Testis (tissue), 3 donors: ENCODE measurements around the gene CCDC97. TPM values are rescaled to one million over a fixed set of nuclear protein-coding genes. Genes with fewer than 3 reads are reported as not detected.

Experiments
- DNase-seq: peaks from one replicate; pipeline ENCODE4 v3.0.0-alpha.2; 2019
- H3K27ac ChIP-seq, 2 donors: fragments of 200-600 bp; sonication (generic); one replicate each; pipeline ENCODE4 v1.5.1; 2019
- H3K27me3 ChIP-seq: fragments of 200-600 bp; sonication (generic); one replicate; pipeline ENCODE4 v1.5.1; 2019
- H3K36me3 ChIP-seq: fragments of 200-600 bp; sonication (generic); one replicate; pipeline ENCODE4 v1.5.1; 2017; ENCODE audit warnings: low read depth; ENCODE audit errors: missing control alignments
- H3K4me1 ChIP-seq: fragments of 200-600 bp; sonication (generic); one replicate; pipeline ENCODE4 v1.5.1; 2019
- H3K4me3 ChIP-seq, 2 donors: fragments of 200-600 bp; sonication (generic); one replicate each; pipeline ENCODE4 v1.5.1; 2017 to 2019
- H3K9me3 ChIP-seq: fragments of 200-600 bp; sonication (generic); one replicate; pipeline ENCODE4 v1.5.1; 2017
- CTCF ChIP-seq, 3 experiments: fragments of 450-650 bp in 2 of 3; fragments of 200-600 bp in 1 of 3; sonication (generic) in 1 of 3; IDR thresholded peaks; one replicate each; pipeline ENCODE4 v1.5.1; 2016 to 2019; ENCODE audit warnings: antibody characterized with exemption in 3 of 3, mild to moderate bottlenecking in 2 of 3, moderate library complexity in 1 of 3
- POLR2A ChIP-seq: fragments of 450-650 bp; IDR thresholded peaks from one replicate; pipeline ENCODE4 v1.6.1; 2017; ENCODE audit warnings: antibody characterized with exemption, mild to moderate bottlenecking, moderate library complexity
- WGBS, 2 donors: methylation state at CpG; one replicate each; pipeline ENCODE4 v1.1.5; 2018; 5-methylcytosine and 5-hydroxymethylcytosine counted together
- intact Hi-C: fragments of 100-400 bp; cut with DNase I; formaldehyde crosslinking; loops from one replicate; pipeline ENCODE4 v1.15.1; 2023; ENCODE audit warnings: low total_unique reads
- polyA plus RNA-seq: library from polyadenylated mRNA; stranded (reverse); fragments of 350-450 nt; fragmentation: Illumina TruSeq; extraction: RNeasy Lipid Tissue Mini Kit (QIAGEN cat#74804); gene quantifications from one replicate; pipeline ENCODE4 v1.2.3, GENCODE V29; 2014; ENCODE audit warnings: low read depth, low replicate concordance; ENCODE audit not compliant: insufficient read depth
- total RNA-seq, 2 donors: library from RNA; depleted of rRNA; stranded (reverse); fragments of >200 nt; gene quantifications; one replicate each; pipeline ENCODE4 v1.2.3, GENCODE V29; 2016

Gene CCDC97
- total and polyA plus RNA-seq, 3 donors from 2014 or later, result 36.2 to 57.8 (median 40.2) TPM

GRCh38 chr19:41320185-41320518 is 10.2 kb downstream of the CCDC97 start:
- DNase-seq, result no peak
- WGBS, 2 donors, result 65 to 71% methylated on average over 7 to 11 of the region's 11 CpGs
- H3K4me1 ChIP-seq, result peaks cover 44% of the 10 kb centered on the region
- TF ChIP-seq CTCF (IDR thresholded peaks at IDR 0.05), result no peak
- no peak for TF ChIP-seq POLR2A
- no peak overlapping the region for H3K27ac ChIP-seq
- no peaks in the 10 kb centered on the region for H3K9me3 ChIP-seq
- intact Hi-C loops, result no loop called here
- H3K36me3 ChIP-seq, result no peaks in the 10 kb centered on the region
- H3K27me3 ChIP-seq, result no peaks in the 10 kb centered on the region
- H3K4me3 ChIP-seq, result no peak overlapping the region

GRCh38 chr19:41320568-41320967 is 10.6 kb downstream of the CCDC97 start:
- WGBS, 2 donors, result 88 to 89% methylated on average over 3 to 4 of the region's 4 CpGs
- Histone ChIP-seq H3K4me3 (no peak overlapping the region), H3K36me3 (no peaks in the 10 kb centered on the region), H3K4me1 (peaks cover 48% of the 10 kb centered on the region), H3K27ac (no peak overlapping the region), H3K27me3 (no peaks in the 10 kb centered on the region), H3K9me3 (no peaks in the 10 kb centered on the region)
- TF ChIP-seq POLR2A (no peak), CTCF (IDR thresholded peaks at IDR 0.05) (no peak)
- DNase-seq, result no peak
- intact Hi-C loops, result no loop called here

- peaks cover 55% of the 10 kb centered on the region for H3K4me1 ChIP-seq
- no peak overlapping the region for H3K4me3 ChIP-seq
- TF ChIP-seq CTCF (IDR thresholded peaks at IDR 0.05), result no peak
- no peak for TF ChIP-seq POLR2A
These were observed 11.2 kb downstream of the CCDC97 start for GRCh38 chr19:41321204-41321599.

GRCh38 chr19:41321600-41322270 is 11.8 kb downstream of the CCDC97 start:
- H3K4me1 ChIP-seq, result peaks cover 57% of the 10 kb centered on the region
- H3K36me3 ChIP-seq, result no peaks in the 10 kb centered on the region
- H3K27me3 ChIP-seq, result no peaks in the 10 kb centered on the region
- 58 to 61% methylated on average over 10 of the region's 10 CpGs for WGBS, 2 donors
- H3K27ac ChIP-seq, result peak overlapping the region; percentile 84 to 88
- H3K9me3 ChIP-seq, result no peaks in the 10 kb centered on the region
- TF ChIP-seq CTCF (IDR thresholded peaks at IDR 0.05), result peak; percentile 43 to 68 (median 61)
- TF ChIP-seq POLR2A, result no peak
- no peak overlapping the region for H3K4me3 ChIP-seq
- intact Hi-C loops, result no loop called here
- peak; percentile 60 for DNase-seq

More at GRCh38 chr19:41321204-41321599, 11.2 kb downstream of the CCDC97 start:
- DNase-seq, result no peak
- 84 to 90% methylated on average over 5 to 7 of the region's 7 CpGs for WGBS, 2 donors
- H3K36me3 ChIP-seq, result no peaks in the 10 kb centered on the region
- intact Hi-C loops, result no loop called here
- H3K27me3 ChIP-seq, result no peaks in the 10 kb centered on the region
- peak overlapping the region; percentile 84 to 88 for H3K27ac ChIP-seq
- H3K9me3 ChIP-seq, result no peaks in the 10 kb centered on the region

GRCh38 chr19:41322451-41322850 is 12.5 kb downstream of the CCDC97 start:
- intact Hi-C loops, result no loop called here
- H3K9me3 ChIP-seq, result no peaks in the 10 kb centered on the region
- H3K4me1 ChIP-seq, result peaks cover 57% of the 10 kb centered on the region
- DNase-seq, result no peak
- no peaks in the 10 kb centered on the region for H3K36me3 ChIP-seq
- H3K27ac ChIP-seq, result peak overlapping the region; percentile 84 to 88
- no peak overlapping the region for H3K4me3 ChIP-seq
- 83% methylated on average over 8 to 11 of the region's 11 CpGs for WGBS, 2 donors
- TF ChIP-seq POLR2A, result no peak
- TF ChIP-seq CTCF (IDR thresholded peaks at IDR 0.05), result no peak
- no peaks in the 10 kb centered on the region for H3K27me3 ChIP-seq
